Activated CD4-positive, alpha-beta T cell treated with anti-CD3 and anti-CD28 coated beads, Interleukin-2, amount 10 ng/mL, durations not matched to agents 24 days and 14 days (primary cell): Measurements from ENCODE around the gene AHNAK. TPM values are rescaled to one million over a fixed set of nuclear protein-coding genes. Genes with fewer than 3 reads are reported as not detected.
"Not testable (repeated sequence)": the region's sequence is repeated elsewhere in the genome, so short reads cannot be mapped to it uniquely, and the experiment has no call there.

Source experiments
- DNase-seq: peaks from one replicate; pipeline ENCODE4 v3.0.0; 2022
- H3K27ac Mint-ChIP-seq: one replicate; pipeline ENCODE4 v1.8.0; 2022; ENCODE audit warnings: mild to moderate bottlenecking, mixed read lengths
- H3K27me3 Mint-ChIP-seq: one replicate; pipeline ENCODE4 v1.8.0; 2022; ENCODE audit warnings: mixed read lengths
- H3K36me3 Mint-ChIP-seq: one replicate; pipeline ENCODE4 v1.8.0; 2022; ENCODE audit warnings: low read depth, mild to moderate bottlenecking, mixed read lengths
- H3K4me1 Mint-ChIP-seq: one replicate; pipeline ENCODE4 v1.8.0; 2021; ENCODE audit warnings: mixed read lengths
- H3K4me3 Mint-ChIP-seq: one replicate; pipeline ENCODE4 v1.8.0; 2022; ENCODE audit warnings: mild to moderate bottlenecking, moderate library complexity, mixed read lengths
- H3K9me3 Mint-ChIP-seq: one replicate; pipeline ENCODE4 v1.8.0; 2021; ENCODE audit warnings: mixed read lengths
- intact Hi-C: fragments of 100-400 bp; cut with micrococcal nuclease; formaldehyde crosslinking; loops from one replicate; pipeline ENCODE4 v1.15.1; 2023
- total RNA-seq: library from RNA; stranded (reverse); gene quantifications from 2 replicates; pipeline ENCODE4 v1.2.3, GENCODE V29; 2022

AHNAK gene
- total RNA-seq, 1 donor from 2014 or later, result 91.5 TPM

DNA sequence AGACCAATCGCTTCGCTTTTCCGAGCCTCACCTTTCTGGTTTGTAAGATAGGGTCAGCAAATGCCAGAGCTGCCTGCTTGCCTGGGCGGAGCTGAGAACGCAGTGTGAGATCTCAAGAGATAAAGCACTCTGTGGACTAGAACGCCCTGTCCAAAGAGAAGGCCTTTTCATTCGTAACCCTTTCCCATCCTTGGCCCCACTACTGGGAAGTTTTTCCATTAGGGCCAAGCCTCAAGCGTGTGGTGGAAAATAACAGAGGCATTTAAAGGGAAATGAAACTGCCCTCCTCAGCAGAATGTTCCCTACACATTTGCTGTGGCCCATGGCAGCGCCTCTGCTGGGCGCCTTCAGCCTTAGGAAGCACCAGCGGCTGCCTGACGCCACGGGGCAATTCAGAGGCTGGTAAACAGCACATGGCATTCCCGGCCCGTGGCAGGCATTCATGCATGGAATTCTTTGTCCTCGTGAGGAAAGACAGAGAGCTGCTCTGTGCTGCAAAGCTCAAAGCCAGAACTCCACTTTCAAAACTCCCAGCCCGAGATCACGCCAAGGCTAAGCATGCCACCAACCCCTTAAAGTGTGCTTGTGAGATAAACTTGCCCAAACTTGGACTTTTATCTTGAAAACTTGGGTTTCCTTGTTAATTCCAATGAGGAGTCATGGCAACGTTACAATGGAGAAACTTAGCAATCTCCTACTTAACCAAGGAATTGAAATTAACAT, 38.1 kb downstream of the AHNAK start:
- intact Hi-C loops, result loop anchor here (5.0 kb wide), 1 partner anchor 34 kb away; no protein-coding TSS in a partner anchor
- DNase-seq, result no peak
- Mint-ChIP-seq H3K36me3 (no peaks in the 10 kb centered on the region), H3K4me3 (no peak overlapping the region), H3K4me1 (peaks cover 2% of the 10 kb centered on the region), H3K9me3 (no peaks in the 10 kb centered on the region), H3K27me3 (peaks cover 12% of the 10 kb centered on the region), H3K27ac (no peak overlapping the region)

DNA sequence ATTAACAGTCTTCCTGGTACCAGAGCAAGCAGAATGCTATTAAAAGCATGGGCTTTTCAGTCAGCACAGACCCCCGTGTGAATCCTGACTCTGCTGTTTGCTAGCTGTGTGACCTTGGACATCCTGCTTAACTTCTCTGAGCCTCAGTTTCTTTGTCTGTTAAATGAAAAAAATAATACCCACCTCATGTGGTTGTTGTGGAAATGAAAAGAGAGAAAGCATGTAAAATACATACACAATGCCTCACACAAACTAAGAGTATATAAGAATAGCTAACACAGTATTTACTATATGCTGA, 39.5 kb downstream of the AHNAK start:
- no peak overlapping the region for H3K27ac Mint-ChIP-seq
- H3K27me3 Mint-ChIP-seq, result peaks cover 17% of the 10 kb centered on the region
- no peak overlapping the region for H3K4me3 Mint-ChIP-seq
- DNase-seq, result no peak
- intact Hi-C loops, result loop anchor here (5.0 kb wide), 1 partner anchor 35 kb away; no protein-coding TSS in a partner anchor
- H3K36me3 Mint-ChIP-seq, result no peaks in the 10 kb centered on the region
- no peaks in the 10 kb centered on the region for H3K9me3 Mint-ChIP-seq
- H3K4me1 Mint-ChIP-seq, result peaks cover 7% of the 10 kb centered on the region

DNA sequence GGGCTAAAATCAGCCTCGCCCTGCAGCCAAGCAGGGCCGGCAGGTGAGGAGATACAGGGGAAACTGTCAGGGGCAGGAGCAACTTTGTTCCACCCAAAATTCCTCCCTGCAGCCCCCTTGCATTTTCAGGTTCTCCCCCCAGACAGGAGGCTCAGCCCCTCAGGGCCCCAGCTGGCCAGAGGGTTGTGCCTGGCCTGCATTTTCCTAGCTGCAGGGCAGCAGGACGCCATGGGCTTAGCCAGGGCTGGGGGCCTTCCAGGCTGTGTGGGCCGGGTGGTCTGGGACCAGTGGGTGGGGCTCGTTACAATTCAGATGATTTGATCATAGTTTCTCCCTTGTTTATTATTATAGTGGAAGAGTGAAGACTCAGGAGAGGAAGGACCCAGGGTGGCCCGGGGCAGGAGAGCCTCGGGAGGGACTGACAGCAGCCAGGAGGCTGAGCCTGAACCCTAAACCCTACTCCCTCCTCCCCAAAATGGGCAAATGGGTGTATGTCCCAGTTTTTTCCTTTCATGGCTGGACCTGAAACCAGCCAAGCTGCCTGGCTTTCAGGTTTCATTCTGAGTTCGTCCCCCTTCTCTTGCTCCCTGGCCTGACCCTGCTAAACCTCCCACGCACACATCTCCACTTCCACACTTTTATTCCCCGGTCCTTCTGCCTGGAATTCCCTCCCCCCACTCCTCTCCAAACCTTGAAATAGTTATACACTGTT, 40.0 kb downstream of the AHNAK start:
- intact Hi-C loops, result loop anchor here (5.0 kb wide), 1 partner anchor 36 kb away; no protein-coding TSS in a partner anchor
- Mint-ChIP-seq H3K9me3 (no peaks in the 10 kb centered on the region), H3K27ac (no peak overlapping the region), H3K36me3 (no peaks in the 10 kb centered on the region), H3K27me3 (peaks cover 22% of the 10 kb centered on the region), H3K4me1 (peaks cover 7% of the 10 kb centered on the region), H3K4me3 (no peak overlapping the region)
- DNase-seq, result no peak

DNA sequence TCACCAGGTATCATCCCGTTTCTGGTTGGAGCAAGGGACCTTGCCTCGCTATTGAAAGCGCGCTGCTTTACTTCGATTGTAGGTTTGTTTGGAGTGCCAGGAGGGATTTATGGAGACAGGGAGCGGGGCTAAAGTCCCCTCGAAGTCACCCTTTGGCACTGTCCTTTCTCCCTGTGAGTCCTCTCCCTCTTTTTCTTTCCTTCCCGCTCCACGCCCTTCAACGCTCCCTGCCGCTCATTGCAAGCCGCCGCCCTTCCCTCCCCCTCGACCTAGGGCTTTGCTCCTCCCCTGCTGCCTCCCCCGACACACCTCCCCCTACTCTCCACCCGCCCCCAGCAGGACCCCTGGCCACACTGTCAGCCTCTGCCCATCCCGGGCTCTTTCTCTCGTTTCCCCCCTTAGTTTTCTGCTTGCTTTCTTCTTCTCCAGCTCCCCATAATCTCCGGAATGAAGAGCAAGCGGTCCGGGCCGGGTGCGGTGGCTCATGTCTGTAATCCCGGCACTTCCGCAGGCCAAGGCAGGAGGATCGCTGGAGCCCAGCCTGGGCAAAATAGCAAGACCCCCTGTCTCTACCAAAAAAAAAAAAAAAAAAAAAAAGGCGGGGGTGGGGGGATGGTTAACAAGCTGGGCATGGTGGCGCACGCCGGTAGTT, 41.0 kb downstream of the AHNAK start:
- no peak for DNase-seq
- Mint-ChIP-seq H3K27ac (no peak overlapping the region), H3K36me3 (no peaks in the 10 kb centered on the region), H3K4me1 (peaks cover 7% of the 10 kb centered on the region), H3K9me3 (no peaks in the 10 kb centered on the region), H3K4me3 (no peak overlapping the region), H3K27me3 (peaks cover 31% of the 10 kb centered on the region)
- intact Hi-C loops, result loop anchor here (5.0 kb wide), 1 partner anchor 37 kb away; no protein-coding TSS in a partner anchor

DNA sequence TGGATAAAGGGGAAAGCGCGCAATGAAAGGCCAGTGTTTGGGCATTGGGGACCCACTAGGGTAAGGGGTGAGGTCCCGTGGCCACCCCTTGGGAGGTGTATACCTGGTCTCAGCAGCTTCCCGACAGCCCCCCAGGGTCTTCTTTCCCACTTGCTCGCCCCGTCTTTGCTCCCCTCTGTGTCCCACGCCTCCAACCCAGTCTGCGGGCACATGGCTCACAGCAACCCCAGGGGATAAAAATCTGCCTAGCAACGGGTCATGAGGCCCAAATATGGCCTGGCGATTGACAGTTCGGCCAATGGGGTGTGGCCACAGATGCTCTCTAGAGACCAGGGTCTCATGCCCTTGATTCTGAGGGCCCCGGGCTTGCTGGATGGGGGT, 41.6 kb downstream of the AHNAK start:
- intact Hi-C loops, result loop anchor here (5.0 kb wide), 1 partner anchor 37 kb away; no protein-coding TSS in a partner anchor
- Mint-ChIP-seq H3K4me3 (no peak overlapping the region), H3K9me3 (no peaks in the 10 kb centered on the region), H3K36me3 (no peaks in the 10 kb centered on the region), H3K4me1 (peaks cover 7% of the 10 kb centered on the region), H3K27ac (no peak overlapping the region), H3K27me3 (peaks cover 33% of the 10 kb centered on the region)
- no peak for DNase-seq

GRCh38 chr11:62504158-62504973, 42.2 kb downstream of the AHNAK start:
- Mint-ChIP-seq H3K4me1 (peaks cover 9% of the 10 kb centered on the region), H3K27ac (no peak overlapping the region), H3K4me3 (no peak overlapping the region), H3K9me3 (no peaks in the 10 kb centered on the region), H3K36me3 (no peaks in the 10 kb centered on the region), H3K27me3 (peaks cover 37% of the 10 kb centered on the region)
- intact Hi-C loops, result no loop called here
- DNase-seq, result no peak

DNA sequence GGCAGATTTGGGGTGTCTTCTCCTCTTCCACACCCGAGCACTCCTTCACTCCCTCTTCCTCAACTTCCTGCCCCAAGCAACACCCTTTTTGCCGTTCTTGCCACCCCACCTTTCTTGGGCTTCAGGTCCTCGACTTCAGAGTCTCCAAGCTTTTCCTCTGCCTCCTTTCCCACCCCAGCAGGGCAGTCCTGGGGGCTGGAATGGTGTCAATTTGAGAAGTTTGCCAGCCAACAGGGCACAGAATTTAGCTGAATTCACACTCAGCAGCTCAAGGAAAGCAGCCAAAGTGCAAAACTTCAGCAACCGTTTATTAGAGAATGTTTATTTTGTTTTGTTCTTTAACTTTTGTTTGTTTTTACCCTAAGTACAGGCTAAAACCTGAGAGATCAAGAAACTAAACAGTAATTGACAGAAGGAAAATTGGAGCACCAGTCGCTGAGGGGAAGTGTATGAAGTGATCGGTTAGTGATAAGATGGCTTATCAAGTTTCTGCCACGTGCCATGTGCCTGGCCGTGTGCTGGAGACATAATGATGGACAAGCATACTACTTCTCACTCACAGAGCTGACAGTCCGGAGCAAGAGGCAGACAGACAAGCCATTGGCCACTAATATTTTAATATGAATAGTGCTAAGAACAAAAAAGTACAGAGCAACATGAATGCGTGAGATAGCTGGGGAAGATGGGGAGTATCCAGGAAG, 44.4 kb downstream of the AHNAK start:
- no peaks in the 10 kb centered on the region for H3K9me3 Mint-ChIP-seq
- no peaks in the 10 kb centered on the region for H3K36me3 Mint-ChIP-seq
- peaks cover 7% of the 10 kb centered on the region for H3K4me1 Mint-ChIP-seq
- DNase-seq, result no peak
- no peak overlapping the region for H3K4me3 Mint-ChIP-seq
- intact Hi-C loops, result no loop called here
- H3K27ac Mint-ChIP-seq, result no peak overlapping the region
- H3K27me3 Mint-ChIP-seq, result peaks cover 37% of the 10 kb centered on the region

DNA sequence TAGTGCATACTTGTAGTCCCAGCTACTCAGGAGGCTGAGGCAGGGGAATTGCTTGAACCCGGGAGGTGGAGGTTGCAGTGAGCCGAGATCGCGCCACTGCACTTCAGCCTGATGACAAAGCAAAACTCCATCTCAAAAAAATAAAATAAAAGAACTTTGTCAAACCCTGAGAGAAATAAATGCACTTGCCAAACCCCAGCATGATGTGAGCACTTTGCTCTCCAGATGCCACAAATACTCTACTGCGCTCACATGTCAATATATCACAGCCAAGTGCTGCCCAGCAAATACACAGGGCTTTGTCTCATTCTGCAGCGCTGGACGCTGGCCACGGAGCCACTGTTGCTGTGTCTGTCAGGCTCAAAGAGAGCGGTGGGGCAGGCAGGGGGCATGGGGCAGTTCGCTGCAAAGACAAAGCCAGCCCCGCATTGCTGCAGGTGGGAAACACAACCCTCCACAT, 45.1 kb downstream of the AHNAK start:
- Mint-ChIP-seq H3K27me3 (peaks cover 32% of the 10 kb centered on the region), H3K4me3 (no peak overlapping the region), H3K27ac (no peak overlapping the region), H3K36me3 (no peaks in the 10 kb centered on the region), H3K4me1 (peaks cover 7% of the 10 kb centered on the region), H3K9me3 (no peaks in the 10 kb centered on the region)
- no peak for DNase-seq
- intact Hi-C loops, result no loop called here

DNA sequence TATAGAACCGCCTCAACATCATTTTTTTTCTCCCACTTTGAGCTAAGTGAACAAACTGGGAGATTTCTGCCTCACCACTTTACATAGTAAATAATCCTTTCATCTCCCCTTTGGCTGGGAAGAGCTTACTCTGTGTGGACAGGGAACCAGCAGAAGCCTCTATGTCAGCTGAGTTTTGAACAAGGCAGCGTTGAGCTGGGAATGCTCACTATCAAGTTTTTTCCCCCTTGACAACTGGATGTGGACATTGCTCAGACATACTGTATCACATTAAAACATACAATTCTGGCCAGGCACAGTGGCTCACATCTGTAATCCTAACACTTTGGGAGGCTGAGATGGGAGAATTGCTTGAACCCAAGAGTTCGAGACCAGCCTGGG, 46.0 kb downstream of the AHNAK start:
- Mint-ChIP-seq H3K27ac (no peak overlapping the region), H3K4me3 (no peak overlapping the region), H3K4me1 (peaks cover 7% of the 10 kb centered on the region), H3K36me3 (no peaks in the 10 kb centered on the region), H3K27me3 (peaks cover 31% of the 10 kb centered on the region), H3K9me3 (no peaks in the 10 kb centered on the region)
- DNase-seq, result no peak
- intact Hi-C loops, result no loop called here

- H3K9me3 Mint-ChIP-seq, result no peaks in the 10 kb centered on the region
- H3K4me3 Mint-ChIP-seq, result no peak overlapping the region
- H3K27ac Mint-ChIP-seq, result no peak overlapping the region
- intact Hi-C loops, result no loop called here
- peaks cover 30% of the 10 kb centered on the region for H3K27me3 Mint-ChIP-seq
- no peaks in the 10 kb centered on the region for H3K36me3 Mint-ChIP-seq
- H3K4me1 Mint-ChIP-seq, result peaks cover 7% of the 10 kb centered on the region
- DNase-seq, result no peak
Measured at GRCh38 chr11:62499944-62500649, 46.5 kb downstream of the AHNAK start.

DNA sequence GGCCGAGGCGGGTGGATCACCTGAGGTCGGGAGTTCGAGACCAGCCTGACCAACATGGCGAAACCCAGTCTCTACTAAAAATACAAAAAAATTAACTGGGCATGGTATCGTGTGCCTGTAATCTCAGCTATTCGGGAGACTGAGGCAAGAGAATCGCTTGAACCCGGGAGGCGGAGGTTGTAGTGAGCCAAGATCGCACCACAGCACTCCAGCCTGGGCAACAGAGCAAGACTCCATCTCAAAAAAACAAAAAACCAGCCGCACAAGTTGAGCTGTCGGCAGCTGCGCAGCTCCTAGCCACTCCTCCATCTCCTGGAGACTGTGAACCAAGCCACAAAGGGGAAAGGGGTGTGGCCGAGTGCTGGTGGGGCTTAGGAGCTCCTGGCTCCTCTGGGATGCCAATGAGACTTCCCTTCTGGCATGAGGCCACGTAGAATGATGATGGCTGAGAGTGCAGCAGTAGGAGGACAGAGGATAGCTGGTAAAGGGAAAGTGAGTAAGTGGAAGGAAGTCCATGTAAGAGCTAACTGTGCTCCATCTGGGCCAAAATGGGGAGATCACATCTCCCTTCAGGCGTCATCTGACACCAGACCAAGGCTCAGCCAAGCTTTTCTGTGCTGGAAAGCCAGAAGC, 47.2 kb downstream of the AHNAK start:
- H3K4me1 Mint-ChIP-seq, H3K4me3 Mint-ChIP-seq, H3K36me3 Mint-ChIP-seq, intact Hi-C loops, H3K27ac Mint-ChIP-seq, DNase-seq, H3K9me3 Mint-ChIP-seq: not testable (repeated sequence)
- peaks cover 29% of the 10 kb centered on the region for H3K27me3 Mint-ChIP-seq

GRCh38 chr11:62498492-62499286, 47.9 kb downstream of the AHNAK start:
- Mint-ChIP-seq H3K27me3 (peaks cover 25% of the 10 kb centered on the region), H3K36me3 (no peaks in the 10 kb centered on the region), H3K4me3 (no peak overlapping the region), H3K4me1 (peaks cover 7% of the 10 kb centered on the region), H3K27ac (no peak overlapping the region), H3K9me3 (no peaks in the 10 kb centered on the region)
- no peak for DNase-seq
- intact Hi-C loops, result no loop called here
